HG03342 (cell line): ENCODE data around the gene RPS17.
A peak's percentile ranks its signal among the peaks of the same experiment; 100 is the strongest.

ENCODE experiments used
- ATAC-seq: cut with Tn5 transposase; IDR thresholded peaks from one replicate; pipeline ENCODE4 v1.9.1; 2021; ENCODE audit warnings: mild to moderate bottlenecking, moderate library complexity; ENCODE audit not compliant: unreplicated experiment

Gene RPS17

GRCh38 chr15:82540055-82540983, at the start of gene RPS17:
Gene RPS17, minus strand, starts transcription at chr15:82540457. Its CDS starts 29 bp downstream, at chr15:82540428.
- peak; percentile 92 for ATAC-seq

- no peak for ATAC-seq
Measured at GRCh38 chr15:82587805-82588204, 47.5 kb upstream of the RPS17 start.

- no peak for ATAC-seq
Measured at GRCh38 chr15:82585072-82585471, 44.8 kb upstream of the RPS17 start.

GRCh38 chr15:82580713-82581112, 40.5 kb upstream of the RPS17 start:
- ATAC-seq: no peak

GRCh38 chr15:82575335-82575734, 35.1 kb upstream of the RPS17 start:
- ATAC-seq: no peak

GRCh38 chr15:82572986-82573385, 32.7 kb upstream of the RPS17 start:
- ATAC-seq: no peak

DNA sequence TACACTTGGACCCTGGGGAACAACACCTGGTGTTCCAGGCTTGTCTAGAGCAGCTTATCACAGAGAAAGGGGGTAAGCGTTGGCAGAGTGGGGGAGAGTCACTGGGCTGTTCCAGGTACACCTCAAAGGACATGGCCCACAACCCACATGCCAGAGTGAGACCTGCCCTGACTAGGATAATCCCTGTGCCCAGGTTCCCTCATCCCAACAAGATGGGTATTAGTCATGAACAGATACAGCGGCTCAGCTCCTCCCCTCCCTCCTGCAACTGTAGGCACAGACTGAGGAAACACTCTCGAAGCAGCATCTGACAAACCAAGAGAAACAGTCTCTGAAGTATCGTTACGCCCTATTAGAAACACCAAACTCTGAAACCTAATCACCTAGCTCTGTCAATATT, 32.1 kb upstream of the RPS17 start:
- no peak for ATAC-seq

DNA sequence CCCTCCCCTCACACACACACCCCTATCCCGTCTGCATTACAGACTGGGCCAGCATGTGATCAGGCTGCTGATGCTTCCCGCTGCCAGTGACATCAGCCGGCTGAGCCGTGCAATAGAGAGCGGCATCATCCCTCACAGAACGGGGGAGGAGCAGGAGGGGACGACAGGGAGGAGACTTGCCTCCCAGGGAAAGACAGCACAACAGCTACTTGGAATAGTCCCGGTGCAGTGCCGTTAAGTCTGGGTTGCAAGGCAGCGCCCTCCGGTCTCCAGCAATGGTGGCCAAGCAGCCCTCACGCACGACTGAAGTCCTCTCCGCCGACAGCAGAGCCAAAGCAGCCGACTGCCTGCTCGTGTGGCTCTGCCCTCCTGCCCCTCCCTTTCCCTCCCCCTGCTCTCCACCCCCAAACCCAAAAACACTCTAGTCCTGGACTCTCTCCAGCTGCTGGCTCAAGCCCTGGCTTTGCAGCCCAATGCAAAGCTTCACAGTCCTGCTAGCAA, 31.5 kb upstream of the RPS17 start:
- no peak for ATAC-seq

GRCh38 chr15:82570721-82571508, 30.7 kb upstream of the RPS17 start:
- no peak for ATAC-seq

DNA sequence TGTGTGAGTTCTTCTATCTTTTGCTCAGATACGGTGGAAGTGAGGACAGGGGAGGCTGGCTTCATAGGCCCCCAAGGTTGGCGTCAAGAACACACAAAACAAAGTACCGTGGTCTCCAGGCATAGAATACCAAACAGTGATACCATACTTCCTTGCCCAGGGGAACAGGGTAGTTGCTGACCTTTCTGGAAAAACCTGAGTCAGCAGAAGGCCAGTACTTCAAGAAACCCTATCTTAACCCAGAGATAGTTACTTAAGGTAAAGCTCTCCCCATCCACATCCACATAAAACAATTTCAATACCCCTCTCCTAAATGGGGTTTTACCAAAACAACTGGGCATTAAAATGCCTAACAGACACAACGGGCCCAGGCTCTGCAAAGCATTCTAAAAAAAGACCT, 29.6 kb upstream of the RPS17 start:
- ATAC-seq: no peak

DNA sequence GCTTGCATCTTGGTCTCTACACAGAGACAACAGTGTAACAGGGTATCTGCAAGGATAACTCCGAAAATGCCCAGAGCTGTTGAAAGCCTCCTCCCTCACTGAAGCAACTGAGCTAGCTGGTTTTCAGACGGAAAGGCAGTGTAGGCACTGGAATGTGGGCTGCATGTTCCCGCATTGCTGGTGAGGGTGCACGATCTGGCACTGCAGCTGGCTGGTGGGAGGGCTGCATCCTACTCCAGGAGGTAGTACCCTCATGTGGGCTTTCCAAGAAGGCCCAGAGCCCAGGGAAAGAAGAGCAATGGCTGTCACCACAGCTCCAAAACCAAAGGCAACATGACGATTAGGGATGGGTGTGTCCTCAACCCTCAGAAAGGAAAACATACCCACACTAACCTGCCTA, 28.7 kb upstream of the RPS17 start:
- ATAC-seq: no peak

GRCh38 chr15:82567661-82568060, 27.4 kb upstream of the RPS17 start:
- ATAC-seq: no peak

DNA sequence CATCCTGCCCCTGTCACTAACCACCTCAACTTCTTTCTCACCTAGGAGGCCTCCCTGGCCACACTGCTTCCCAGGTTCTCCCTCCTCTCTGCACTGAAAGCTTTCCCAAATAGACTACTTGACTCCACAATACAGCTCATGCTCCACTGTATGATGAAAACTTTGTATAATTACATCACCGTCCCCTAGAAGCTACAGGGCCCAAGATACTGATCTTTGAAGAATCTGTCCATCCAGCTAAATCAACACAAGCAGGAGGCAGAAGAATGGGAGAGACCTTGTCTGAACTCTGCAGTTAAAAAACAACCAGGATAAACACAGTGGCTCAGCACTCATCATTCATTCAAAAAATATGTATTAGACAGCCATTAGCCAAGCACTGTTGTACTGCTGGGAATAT, 26.4 kb upstream of the RPS17 start:
- no peak for ATAC-seq

- no peak for ATAC-seq
Measured at GRCh38 chr15:82558502-82558901, 18.2 kb upstream of the RPS17 start.

DNA sequence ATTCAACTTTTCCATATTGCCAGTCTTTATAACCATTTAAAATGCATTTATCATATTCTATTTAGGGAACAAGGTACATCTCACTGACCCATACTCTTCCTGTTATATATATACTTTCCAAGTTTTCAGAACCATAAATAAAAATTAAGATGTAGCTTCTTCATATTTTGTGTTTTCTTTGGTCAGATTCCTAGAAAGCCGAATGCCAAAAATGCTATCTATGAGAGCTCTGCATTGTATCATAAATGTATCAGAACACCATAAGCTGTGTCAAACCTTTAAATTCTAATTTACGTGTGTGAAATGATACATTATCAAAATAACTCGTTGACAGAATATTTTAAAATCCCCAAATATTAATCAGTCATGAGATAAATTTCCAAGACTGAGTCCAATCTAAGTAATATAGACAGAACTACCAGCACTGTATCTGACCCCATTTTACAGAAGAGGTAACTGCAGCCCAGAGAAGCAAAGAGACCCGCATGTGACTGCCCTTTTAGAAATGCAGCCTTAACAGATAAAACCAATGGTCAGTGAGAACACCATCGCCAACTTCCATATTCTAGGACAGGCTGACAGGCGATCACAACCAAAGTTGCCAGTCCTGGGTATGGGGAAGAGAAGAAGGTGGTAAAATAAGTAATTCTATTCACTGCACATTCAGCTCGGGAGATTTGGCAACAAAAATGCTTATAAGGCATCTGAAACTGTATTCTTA, 16.2 kb upstream of the RPS17 start:
- no peak for ATAC-seq

- ATAC-seq: no peak
Measured at GRCh38 chr15:82554849-82555248, 14.6 kb upstream of the RPS17 start.

- no peak for ATAC-seq
Measured at GRCh38 chr15:82554351-82554750, 14.1 kb upstream of the RPS17 start.

DNA sequence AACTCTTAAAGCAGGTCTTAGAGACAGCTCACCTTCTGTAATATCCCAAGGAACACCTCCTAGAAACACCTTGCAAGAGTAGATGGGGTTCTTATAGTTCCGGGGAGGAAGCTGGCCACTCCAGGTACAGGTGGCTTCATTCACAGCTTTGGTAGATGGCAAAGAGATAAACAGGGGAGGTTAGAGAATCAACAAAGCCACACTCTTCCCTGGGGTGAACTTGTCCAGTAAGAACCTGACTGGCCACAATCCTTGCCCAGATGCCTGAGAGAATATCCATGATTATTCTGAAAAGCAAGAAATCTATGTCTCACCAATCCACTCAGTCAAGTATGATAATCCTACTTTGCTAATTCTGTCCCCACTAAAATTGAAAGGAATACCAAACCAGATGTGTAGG, 13.6 kb upstream of the RPS17 start:
- no peak for ATAC-seq

GRCh38 chr15:82552861-82553260, 12.6 kb upstream of the RPS17 start:
- no peak for ATAC-seq

DNA sequence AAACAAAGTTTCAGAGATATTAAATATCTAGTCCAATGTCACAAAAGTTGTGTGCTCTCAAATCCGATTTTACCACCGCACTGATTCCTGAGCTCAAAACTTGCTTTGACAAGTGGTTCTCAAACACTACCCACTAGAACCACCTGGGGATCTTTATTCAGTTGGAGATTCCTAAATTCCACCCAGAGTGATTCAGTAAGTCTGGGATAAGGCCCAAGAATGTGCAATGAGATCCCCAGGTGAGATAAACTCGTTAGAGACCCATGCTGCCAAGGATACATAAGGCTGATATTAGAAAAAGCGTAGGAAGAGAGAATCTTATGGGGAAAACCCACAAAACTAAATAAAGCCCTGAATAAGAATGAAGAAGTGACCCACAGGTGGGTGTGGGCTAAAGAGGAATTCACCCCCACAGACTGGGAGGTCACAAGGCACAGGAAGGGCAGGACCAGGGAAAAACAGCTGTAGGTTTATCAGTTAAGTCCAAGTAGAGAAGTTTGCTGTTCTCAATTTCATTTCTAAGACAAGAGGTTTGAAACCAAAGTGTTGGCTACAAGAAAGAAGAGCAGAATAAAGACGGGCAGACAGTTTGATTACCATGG, 11.5 kb upstream of the RPS17 start:
- no peak for ATAC-seq

- ATAC-seq: no peak
Measured at GRCh38 chr15:82549199-82549665, 9.0 kb upstream of the RPS17 start.
